ENCODE data around the gene SH2D4B.

GRCh38 chr10:80608706-80609105 is 71.0 kb downstream of the SH2D4B start:
- no peak for TF ChIP-seq CTCF (IDR thresholded peaks at IDR 0.05; ENCODE audit: insufficient read depth, low read length)
- TF ChIP-seq POLR2AphosphoS5 (IDR thresholded peaks at IDR 0.05; ENCODE audit: low read depth), result no peak
- no peak for TF ChIP-seq REST (IDR thresholded peaks at IDR 0.05; ENCODE audit: insufficient replicate concordance, low read depth)
- TF ChIP-seq GABPA (IDR thresholded peaks at IDR 0.05; ENCODE audit: low read depth), result no peak
- TF ChIP-seq SPI1 (IDR thresholded peaks at IDR 0.05; ENCODE audit: borderline replicate concordance, low read depth), result no peak

Data from HL-60 (cell line).